Measurements from ENCODE around the gene RIN3. TPM values are rescaled to one million over a fixed set of nuclear protein-coding genes. Genes with fewer than 3 reads are reported as not detected.

The RIN3 gene
- polyA plus RNA-seq, 4 donors = 5.1 to 8.0 (median 6.8) TPM

- no peak for DNase-seq (ENCODE audit: low read depth in 4 of 4, low spot score in 3 of 4)
These were observed 77.8 kb downstream of the RIN3 start for GRCh38 chr14:92591346-92591745.

- no peak for DNase-seq (ENCODE audit: low read depth in 4 of 4, low spot score in 3 of 4)
These were observed 81.7 kb downstream of the RIN3 start for GRCh38 chr14:92595267-92595666.

GRCh38 chr14:92596331-92596907 is 82.8 kb downstream of the RIN3 start:
- no peak for DNase-seq (ENCODE audit: low read depth in 4 of 4, low spot score in 3 of 4)

- no peak for DNase-seq (ENCODE audit: low read depth in 4 of 4, low spot score in 3 of 4)
These were observed 84.6 kb downstream of the RIN3 start for GRCh38 chr14:92597906-92598905.

GRCh38 chr14:92599811-92600210 is 86.2 kb downstream of the RIN3 start:
- DNase-seq (ENCODE audit: low read depth in 4 of 4, low spot score in 3 of 4) = no peak

- DNase-seq (ENCODE audit: low read depth in 4 of 4, low spot score in 3 of 4) = no peak
These were observed 86.9 kb downstream of the RIN3 start for GRCh38 chr14:92600318-92601053.

GRCh38 chr14:92601131-92601710 is 87.6 kb downstream of the RIN3 start:
- DNase-seq (ENCODE audit: low read depth in 4 of 4, low spot score in 3 of 4) = no peak

- no peak for DNase-seq (ENCODE audit: low read depth in 4 of 4, low spot score in 3 of 4)
These were observed 88.3 kb downstream of the RIN3 start for GRCh38 chr14:92601757-92602417.

- DNase-seq (ENCODE audit: low read depth in 4 of 4, low spot score in 3 of 4) = no peak
These were observed 90.0 kb downstream of the RIN3 start for GRCh38 chr14:92603309-92604242.

- DNase-seq (ENCODE audit: low read depth in 4 of 4, low spot score in 3 of 4) = no peak
These were observed 91.8 kb downstream of the RIN3 start for GRCh38 chr14:92605274-92605940.

GRCh38 chr14:92607251-92607650 is 93.7 kb downstream of the RIN3 start:
- DNase-seq (ENCODE audit: low read depth in 4 of 4, low spot score in 3 of 4) = no peak

- DNase-seq (ENCODE audit: low read depth in 4 of 4, low spot score in 3 of 4) = no peak
These were observed 94.3 kb downstream of the RIN3 start for GRCh38 chr14:92607702-92608429.

- DNase-seq (ENCODE audit: low read depth in 4 of 4, low spot score in 3 of 4) = no peak
These were observed 96.4 kb downstream of the RIN3 start for GRCh38 chr14:92609955-92610354.

GRCh38 chr14:92610849-92611271 is 97.3 kb downstream of the RIN3 start:
- DNase-seq (ENCODE audit: low read depth in 4 of 4, low spot score in 3 of 4) = no peak

GRCh38 chr14:92613008-92613658 is 99.6 kb downstream of the RIN3 start:
- DNase-seq (ENCODE audit: low read depth in 4 of 4, low spot score in 3 of 4) = no peak

GRCh38 chr14:92613681-92614260 is 100.2 kb downstream of the RIN3 start:
- no peak for DNase-seq (ENCODE audit: low read depth in 4 of 4, low spot score in 3 of 4)

- DNase-seq (ENCODE audit: low read depth in 4 of 4, low spot score in 3 of 4) = no peak
These were observed 101.9 kb downstream of the RIN3 start for GRCh38 chr14:92615451-92615850.

Data from left renal pelvis (tissue), 4 donors.